Loucy (cell line): Measurements from ENCODE around the gene GAB1.

Experiments used
- H2AFZ ChIP-seq: fragments of 200-600 bp; sonication (generic); 2 replicates; pipeline ENCODE4 v1.6.0; 2016; ENCODE audit warnings: antibody characterized with exemption, mild to moderate bottlenecking, low read length, moderate library complexity
- H3F3A ChIP-seq: fragments of 200-600 bp; 2 replicates; pipeline ENCODE4 v1.6.0; 2016; ENCODE audit warnings: antibody characterized with exemption, low read depth, mild to moderate bottlenecking
- H3K27me3 ChIP-seq: fragments of 200-600 bp; sonication (generic); 2 replicates; pipeline ENCODE4 v1.6.1; 2014; ENCODE audit warnings: low read length, mild to moderate bottlenecking; ENCODE audit not compliant: insufficient read depth, poor library complexity, severe bottlenecking
- H3K36me3 ChIP-seq: fragments of 200-600 bp; sonication (generic); 2 replicates; pipeline ENCODE4 v1.6.1; 2016; ENCODE audit warnings: low read length; ENCODE audit not compliant: insufficient read depth
- H3K4me1 ChIP-seq: fragments of 200-600 bp; sonication (generic); 2 replicates; pipeline ENCODE4 v1.5.1; 2014; ENCODE audit warnings: low read length, mild to moderate bottlenecking; ENCODE audit not compliant: insufficient read depth, poor library complexity, severe bottlenecking
- H3K4me2 ChIP-seq: fragments of 200-600 bp; sonication (generic); 2 replicates; pipeline ENCODE4 v1.6.0; 2014; ENCODE audit warnings: antibody characterized with exemption, low read length, low read depth, mild to moderate bottlenecking; ENCODE audit not compliant: poor library complexity, severe bottlenecking
- H3K4me3 ChIP-seq: fragments of 200-600 bp; sonication (generic); 2 replicates; pipeline ENCODE4 v1.5.1; 2014; ENCODE audit warnings: low read length, mild to moderate bottlenecking, mixed read lengths; ENCODE audit not compliant: poor library complexity, severe bottlenecking
- H3K79me2 ChIP-seq: fragments of 200-600 bp; sonication (generic); 2 replicates; pipeline ENCODE4 v1.6.1; 2014; ENCODE audit warnings: low read length; ENCODE audit not compliant: insufficient read depth
- H3K9ac ChIP-seq: fragments of 200-600 bp; sonication (generic); 2 replicates; pipeline ENCODE4 v1.6.0; 2014; ENCODE audit warnings: mild to moderate bottlenecking, low read depth, low read length, moderate library complexity; ENCODE audit not compliant: poor library complexity, severe bottlenecking
- H3K9me2 ChIP-seq: fragments of 200-600 bp; sonication (generic); replicated peaks from 2 replicates; pipeline ENCODE4 v1.6.1; 2016; ENCODE audit warnings: low read depth, low read length, mixed read lengths
- H3K9me3 ChIP-seq: fragments of 200-600 bp; sonication (generic); 2 replicates; pipeline ENCODE4 v1.6.1; 2014; ENCODE audit warnings: mild to moderate bottlenecking, antibody characterized with exemption, low read length, low read depth; ENCODE audit not compliant: insufficient read depth
- H4K20me1 ChIP-seq: fragments of 200-600 bp; sonication (generic); 2 replicates; pipeline ENCODE4 v1.6.0; 2014; ENCODE audit warnings: antibody characterized with exemption, low read length, mild to moderate bottlenecking; ENCODE audit not compliant: insufficient read depth, poor library complexity, severe bottlenecking
- EZH2phosphoT487 ChIP-seq: fragments of 200-600 bp; IDR thresholded peaks from 2 replicates; pipeline ENCODE4 v1.6.1; 2018; ENCODE audit warnings: antibody characterized with exemption, mild to moderate bottlenecking, moderate library complexity, borderline replicate concordance
- TF ChIP-seq, protein P1 (sequence below): fragments of 200-600 bp; sonication (generic); conservative IDR thresholded peaks from 2 replicates; pipeline ENCODE4 v1.5.1; 2014; ENCODE audit warnings: mild to moderate bottlenecking, antibody characterized with exemption, low read length

The GAB1 gene

DNA sequence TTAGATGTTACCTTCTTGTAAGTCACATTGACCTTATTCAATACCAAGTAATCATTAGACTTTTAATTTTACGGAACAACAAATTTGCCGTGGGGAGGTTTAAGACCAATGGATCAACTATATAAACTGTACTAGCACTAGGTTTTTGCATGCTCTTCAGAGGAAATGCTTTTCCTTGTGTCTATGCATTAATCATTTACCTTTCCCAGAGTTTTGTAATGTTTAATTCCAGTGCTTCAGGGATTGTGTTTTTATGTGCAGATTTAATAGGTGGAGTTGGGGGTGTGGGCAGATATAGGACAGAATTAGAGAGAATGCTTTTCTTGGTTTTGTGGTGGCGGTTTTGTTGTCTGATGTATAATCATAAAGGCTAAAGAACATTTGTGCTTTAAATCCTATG is 100.8 kb downstream of the GAB1 start:
- H2AFZ ChIP-seq, result no peak overlapping the region
- H3K9ac ChIP-seq, result no peak overlapping the region
- H3K9me3 ChIP-seq, result no peaks in the 10 kb centered on the region
- H3K36me3 ChIP-seq, result peaks cover 4% of the 10 kb centered on the region; the same call in 1 of the 2 replicates
- no peak for TF ChIP-seq EZH2phosphoT487
- TF ChIP-seq, protein P1, sequence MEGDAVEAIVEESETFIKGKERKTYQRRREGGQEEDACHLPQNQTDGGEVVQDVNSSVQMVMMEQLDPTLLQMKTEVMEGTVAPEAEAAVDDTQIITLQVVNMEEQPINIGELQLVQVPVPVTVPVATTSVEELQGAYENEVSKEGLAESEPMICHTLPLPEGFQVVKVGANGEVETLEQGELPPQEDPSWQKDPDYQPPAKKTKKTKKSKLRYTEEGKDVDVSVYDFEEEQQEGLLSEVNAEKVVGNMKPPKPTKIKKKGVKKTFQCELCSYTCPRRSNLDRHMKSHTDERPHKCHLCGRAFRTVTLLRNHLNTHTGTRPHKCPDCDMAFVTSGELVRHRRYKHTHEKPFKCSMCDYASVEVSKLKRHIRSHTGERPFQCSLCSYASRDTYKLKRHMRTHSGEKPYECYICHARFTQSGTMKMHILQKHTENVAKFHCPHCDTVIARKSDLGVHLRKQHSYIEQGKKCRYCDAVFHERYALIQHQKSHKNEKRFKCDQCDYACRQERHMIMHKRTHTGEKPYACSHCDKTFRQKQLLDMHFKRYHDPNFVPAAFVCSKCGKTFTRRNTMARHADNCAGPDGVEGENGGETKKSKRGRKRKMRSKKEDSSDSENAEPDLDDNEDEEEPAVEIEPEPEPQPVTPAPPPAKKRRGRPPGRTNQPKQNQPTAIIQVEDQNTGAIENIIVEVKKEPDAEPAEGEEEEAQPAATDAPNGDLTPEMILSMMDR, result no peak
- H3K79me2 ChIP-seq, result no peaks in the 10 kb centered on the region
- H3K27me3 ChIP-seq, result no peaks in the 10 kb centered on the region
- peaks cover 57% of the 10 kb centered on the region for H3K4me1 ChIP-seq
- no peaks in the 10 kb centered on the region for H4K20me1 ChIP-seq
- no peak overlapping the region for H3K4me3 ChIP-seq
- peaks cover 8% of the 10 kb centered on the region; the same call in 1 of the 2 replicates for H3F3A ChIP-seq
- no peaks in the 10 kb centered on the region for H3K9me2 ChIP-seq
- no peak overlapping the region for H3K4me2 ChIP-seq

DNA sequence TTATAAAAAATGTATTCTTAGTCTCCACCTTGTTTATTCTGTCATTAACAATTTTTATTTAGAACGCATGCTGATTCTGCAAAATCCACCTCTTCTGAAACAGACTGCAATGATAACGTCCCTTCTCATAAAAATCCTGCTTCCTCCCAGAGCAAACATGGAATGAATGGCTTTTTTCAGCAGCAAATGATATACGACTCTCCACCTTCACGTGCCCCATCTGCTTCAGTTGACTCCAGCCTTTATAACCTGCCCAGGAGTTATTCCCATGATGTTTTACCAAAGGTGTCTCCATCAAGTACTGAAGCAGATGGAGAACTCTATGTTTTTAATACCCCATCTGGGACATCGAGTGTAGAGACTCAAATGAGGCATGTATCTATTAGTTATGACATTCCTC is 101.3 kb downstream of the GAB1 start:
- no peak for TF ChIP-seq EZH2phosphoT487
- TF ChIP-seq, protein P1, result no peak
- Histone ChIP-seq H3K27me3 (no peaks in the 10 kb centered on the region), H3K9me3 (no peaks in the 10 kb centered on the region), H4K20me1 (no peaks in the 10 kb centered on the region), H3K4me2 (peak overlapping the region; percentile 66), H3K9me2 (no peaks in the 10 kb centered on the region), H3K4me3 (no peak overlapping the region), H2AFZ (no peak overlapping the region), H3K9ac (no peak overlapping the region), H3F3A (peaks cover 8% of the 10 kb centered on the region; the same call in 1 of the 2 replicates), H3K79me2 (no peaks in the 10 kb centered on the region), H3K36me3 (peaks cover 4% of the 10 kb centered on the region; the same call in 1 of the 2 replicates), H3K4me1 (peaks cover 54% of the 10 kb centered on the region)

DNA sequence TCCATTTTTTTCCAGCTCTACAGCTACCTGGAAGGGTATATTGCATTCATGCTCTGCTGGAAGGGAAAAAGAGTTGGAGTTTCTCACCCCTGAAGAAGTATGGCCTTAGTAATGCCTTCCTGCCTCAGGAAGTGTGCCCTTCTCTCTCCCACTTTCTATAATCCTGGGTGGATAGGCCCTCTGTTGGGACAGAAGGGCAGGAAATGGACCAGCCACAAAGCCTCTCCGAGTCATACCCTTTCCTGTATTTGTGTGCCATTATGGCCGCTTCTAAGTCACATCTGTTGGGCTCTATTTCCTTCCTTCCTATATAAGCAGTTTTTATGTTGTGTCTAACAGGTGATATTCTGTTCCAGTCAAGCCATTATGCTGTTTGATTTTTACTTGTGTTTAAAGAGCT is 102.0 kb downstream of the GAB1 start:
- no peaks in the 10 kb centered on the region for H4K20me1 ChIP-seq
- no peaks in the 10 kb centered on the region for H3K27me3 ChIP-seq
- no peaks in the 10 kb centered on the region for H3K79me2 ChIP-seq
- H3K9ac ChIP-seq, result no peak overlapping the region
- H3K4me3 ChIP-seq, result peak overlapping the region; percentile 33
- peaks cover 3% of the 10 kb centered on the region; the same call in 1 of the 2 replicates for H3K36me3 ChIP-seq
- H3K4me1 ChIP-seq, result peaks cover 50% of the 10 kb centered on the region
- no peaks in the 10 kb centered on the region for H3K9me2 ChIP-seq
- no peaks in the 10 kb centered on the region for H3K9me3 ChIP-seq
- H3F3A ChIP-seq, result peaks cover 8% of the 10 kb centered on the region; the same call in 1 of the 2 replicates
- H2AFZ ChIP-seq, result no peak overlapping the region
- peak overlapping the region; percentile 66 for H3K4me2 ChIP-seq
- TF ChIP-seq, protein P1, result no peak
- TF ChIP-seq EZH2phosphoT487, result no peak
